COLO668 (cell line): ENCODE measurements around the gene VPS11.
"Not testable (repeated sequence)": the region's sequence is repeated elsewhere in the genome, so short reads cannot be mapped to it uniquely, and the experiment has no call there.

ENCODE experiments used
- DNase-seq: peaks from one replicate; lab custom pipeline; 2025; ENCODE audit not compliant: unreplicated experiment; lab: John Stamatoyannopoulos, UW

VPS11 gene

GRCh38 chr11:119101759-119102423 is 34.3 kb downstream of the VPS11 start, which contains the start of gene DPAGT1:
Gene DPAGT1 (minus strand): TSS chr11:119101853. CDS start chr11:119101655, 198 bp downstream.
- DNase-seq: peak; percentile 88

DNA sequence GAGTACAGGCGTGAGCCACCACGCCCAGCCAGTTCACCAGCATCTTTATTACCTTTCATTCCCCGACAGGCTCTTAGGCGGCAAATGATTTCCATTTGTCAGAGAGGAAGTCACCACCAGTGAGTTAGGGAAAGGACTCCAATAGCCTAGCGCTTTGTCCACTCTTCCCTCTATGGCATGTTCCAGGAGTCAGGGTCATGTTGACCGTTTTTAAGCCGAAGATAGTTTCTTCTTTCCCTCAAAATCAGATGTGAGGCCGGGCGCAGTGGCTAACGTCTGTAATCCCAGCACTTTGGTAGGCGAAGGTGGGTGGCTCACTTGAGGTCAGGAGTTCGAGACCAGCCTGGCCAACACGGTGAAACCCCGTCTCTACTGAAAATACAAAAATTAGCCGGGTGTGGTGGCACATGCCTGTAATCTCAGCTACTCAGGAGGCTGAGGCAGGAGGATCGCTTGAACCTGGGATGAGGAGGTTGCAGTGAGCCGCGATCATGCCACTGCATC is 35.6 kb downstream of the VPS11 start:
- not testable (repeated sequence) for DNase-seq

DNA sequence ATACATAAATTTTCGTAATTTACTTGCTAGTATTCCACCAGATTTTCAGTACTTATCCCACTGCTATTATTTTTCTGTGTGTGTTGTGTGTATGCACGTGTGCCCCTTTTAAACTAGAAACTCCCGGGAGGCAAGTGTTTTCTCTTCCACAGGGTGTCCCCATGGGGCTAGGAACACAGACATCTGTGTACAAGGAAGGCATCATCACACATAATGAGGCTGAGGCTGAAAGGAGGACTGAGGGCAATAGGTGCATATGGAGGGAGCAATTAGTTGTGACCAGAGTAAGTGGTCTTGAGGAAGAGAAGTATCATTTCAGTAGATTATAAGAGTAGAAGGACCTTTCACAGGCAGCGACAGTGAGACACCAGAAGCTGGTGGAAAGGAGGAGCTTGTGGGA is 36.2 kb downstream of the VPS11 start:
- no peak for DNase-seq

GRCh38 chr11:119106564-119107537 is 39.2 kb downstream of the VPS11 start, which contains the start of gene C2CD2L:
Gene C2CD2L (plus strand): TSS chr11:119107344. CDS start chr11:119107742, 398 bp downstream.
- peak; percentile 93 for DNase-seq

DNA sequence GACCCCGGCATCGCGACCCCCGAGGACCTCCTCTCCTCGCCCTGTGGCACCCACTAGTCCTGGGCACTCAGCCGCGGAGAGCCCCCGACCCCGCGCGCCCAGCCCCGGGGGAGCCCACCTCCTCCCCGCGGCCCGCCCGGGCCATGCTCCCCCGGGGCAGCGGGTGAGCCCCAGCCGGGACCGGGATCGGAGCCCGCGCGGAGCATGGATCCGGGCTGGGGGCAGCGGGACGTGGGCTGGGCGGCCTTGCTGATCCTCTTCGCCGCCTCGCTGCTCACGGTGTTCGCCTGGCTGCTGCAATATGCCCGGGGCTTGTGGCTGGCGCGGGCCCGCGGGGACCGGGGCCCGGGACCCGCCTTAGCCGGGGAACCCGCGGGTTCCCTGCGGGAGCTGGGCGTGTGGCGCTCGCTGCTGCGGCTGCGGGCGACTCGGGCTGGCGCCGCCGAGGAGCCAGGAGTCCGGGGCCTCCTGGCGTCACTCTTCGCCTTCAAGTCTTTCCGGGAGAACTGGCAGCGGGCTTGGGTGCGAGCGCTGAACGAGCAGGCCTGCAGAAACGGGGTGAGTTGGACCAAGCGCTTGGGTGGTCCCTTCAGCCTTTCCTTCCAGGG is 40.0 kb downstream of the VPS11 start:
- DNase-seq: peak; percentile 35

GRCh38 chr11:119108146-119108856 is 40.7 kb downstream of the VPS11 start:
- peak; percentile 82 for DNase-seq

- DNase-seq: peak; percentile 21
Observed at GRCh38 chr11:119108857-119109221, 41.2 kb downstream of the VPS11 start.

DNA sequence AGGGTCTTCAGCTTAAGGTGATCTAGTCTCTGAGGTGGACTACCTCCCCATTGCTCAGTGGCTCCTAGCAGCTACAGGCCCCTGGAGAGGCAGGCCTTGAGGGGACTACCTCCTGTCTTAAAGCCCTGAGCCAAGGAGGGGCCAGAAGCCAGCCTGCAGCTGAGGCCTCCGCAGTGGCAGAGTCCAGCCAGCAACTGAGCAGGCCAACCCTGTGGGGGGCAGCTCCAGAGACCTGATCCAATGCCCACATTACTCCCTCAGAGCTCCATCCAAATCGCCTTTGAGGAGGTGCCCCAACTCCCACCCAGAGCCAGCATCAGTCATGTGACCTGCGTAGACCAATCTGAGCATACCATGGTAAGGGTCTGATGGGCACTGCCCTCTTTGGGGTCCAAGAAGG is 42.2 kb downstream of the VPS11 start:
- no peak for DNase-seq

DNA sequence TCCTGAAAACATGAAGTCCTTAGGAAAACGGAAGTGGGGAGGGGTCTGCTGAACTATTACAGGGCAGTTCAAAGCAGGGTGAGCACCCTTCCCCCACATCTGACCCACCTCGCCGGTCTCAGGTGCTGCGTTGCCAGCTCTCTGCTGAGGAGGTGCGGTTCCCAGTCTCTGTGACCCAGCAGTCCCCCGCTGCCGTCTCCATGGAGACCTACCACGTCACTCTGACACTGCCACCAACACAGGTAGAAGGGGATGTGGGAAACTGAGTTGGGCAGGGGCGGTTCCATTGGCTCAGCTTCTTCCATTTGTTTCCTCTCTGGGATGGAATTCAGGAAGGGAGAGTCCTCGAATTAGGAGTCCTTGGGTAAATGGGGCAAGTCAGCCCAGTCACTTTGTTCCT is 42.8 kb downstream of the VPS11 start:
- no peak for DNase-seq

DNA sequence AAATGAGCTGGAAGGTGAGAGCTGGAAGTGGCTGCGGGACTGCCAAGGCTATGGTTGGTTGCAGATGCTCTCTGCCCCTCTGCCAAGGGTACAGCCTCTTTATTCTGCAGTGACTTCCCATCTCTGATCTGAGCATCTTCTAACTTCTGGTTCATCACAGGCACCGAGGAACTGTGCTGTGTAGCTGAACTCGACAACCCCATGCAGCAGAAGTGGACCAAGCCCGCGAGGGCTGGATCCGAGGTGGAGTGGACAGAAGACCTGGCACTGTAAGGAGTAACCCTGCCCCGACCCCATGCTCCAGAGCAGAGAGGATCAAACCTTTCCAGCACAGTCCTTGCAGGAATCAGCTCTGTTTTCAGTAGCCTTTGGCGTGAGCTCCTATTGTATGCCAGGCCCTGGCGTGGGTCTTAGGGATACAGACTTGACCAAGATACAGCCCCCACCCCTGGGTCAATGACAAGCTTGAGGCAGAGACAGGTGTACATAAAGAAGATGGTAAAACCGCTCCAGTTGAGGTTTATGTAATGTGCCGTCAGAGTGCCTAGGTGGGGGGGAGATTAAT is 43.8 kb downstream of the VPS11 start:
- DNase-seq: no peak

DNA sequence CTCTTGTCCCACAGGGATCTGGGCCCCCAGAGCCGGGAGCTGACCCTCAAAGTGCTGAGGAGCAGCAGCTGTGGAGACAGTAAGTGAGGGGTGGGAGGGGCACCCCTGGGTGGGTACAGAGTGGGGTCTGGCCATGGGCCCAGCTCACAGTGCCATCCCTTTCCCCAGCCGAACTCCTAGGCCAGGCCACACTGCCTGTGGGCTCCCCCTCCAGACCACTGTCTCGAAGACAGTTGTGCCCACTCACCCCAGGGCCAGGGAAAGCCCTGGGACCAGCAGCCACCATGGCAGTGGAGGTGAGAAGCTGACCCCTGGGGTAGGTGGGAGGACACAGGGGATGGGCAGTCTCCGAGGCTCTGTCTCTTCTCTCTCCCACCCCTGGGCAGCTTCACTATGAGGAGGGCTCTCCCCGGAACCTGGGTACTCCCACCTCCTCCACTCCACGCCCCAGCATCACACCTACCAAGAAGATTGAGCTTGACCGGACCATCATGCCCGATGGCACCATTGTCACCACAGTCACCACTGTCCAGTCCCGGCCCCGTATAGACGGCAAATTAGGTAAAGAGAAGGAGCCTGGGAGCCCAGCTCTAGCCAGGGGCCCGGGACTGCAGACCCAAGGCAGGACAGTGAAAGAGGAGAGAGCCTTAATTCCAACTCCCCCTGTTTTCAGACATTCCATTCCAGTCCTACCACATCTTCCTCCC is 44.8 kb downstream of the VPS11 start:
- no peak for DNase-seq

- no peak for DNase-seq
Observed at GRCh38 chr11:119113716-119114115, 46.1 kb downstream of the VPS11 start.

DNA sequence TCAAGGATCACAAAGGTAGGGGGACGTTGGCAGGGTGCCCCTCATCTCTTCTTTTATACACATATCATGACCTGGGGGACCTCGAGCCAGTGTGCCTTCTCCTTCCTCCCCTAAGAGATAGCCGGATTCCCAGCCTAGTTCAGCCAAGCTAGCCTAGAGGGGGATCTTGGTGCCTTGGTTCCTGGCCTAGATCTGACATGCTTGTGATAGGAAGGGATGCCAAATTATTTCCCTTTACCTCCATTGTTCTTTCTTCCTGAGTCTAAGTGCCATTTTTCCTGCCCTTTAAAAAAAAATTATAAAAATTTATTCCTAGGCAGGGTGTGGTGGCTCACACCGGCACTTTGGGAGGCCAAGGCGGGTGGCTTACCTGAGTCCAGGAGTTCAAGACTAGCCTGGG is 46.7 kb downstream of the VPS11 start:
- DNase-seq: no peak

DNA sequence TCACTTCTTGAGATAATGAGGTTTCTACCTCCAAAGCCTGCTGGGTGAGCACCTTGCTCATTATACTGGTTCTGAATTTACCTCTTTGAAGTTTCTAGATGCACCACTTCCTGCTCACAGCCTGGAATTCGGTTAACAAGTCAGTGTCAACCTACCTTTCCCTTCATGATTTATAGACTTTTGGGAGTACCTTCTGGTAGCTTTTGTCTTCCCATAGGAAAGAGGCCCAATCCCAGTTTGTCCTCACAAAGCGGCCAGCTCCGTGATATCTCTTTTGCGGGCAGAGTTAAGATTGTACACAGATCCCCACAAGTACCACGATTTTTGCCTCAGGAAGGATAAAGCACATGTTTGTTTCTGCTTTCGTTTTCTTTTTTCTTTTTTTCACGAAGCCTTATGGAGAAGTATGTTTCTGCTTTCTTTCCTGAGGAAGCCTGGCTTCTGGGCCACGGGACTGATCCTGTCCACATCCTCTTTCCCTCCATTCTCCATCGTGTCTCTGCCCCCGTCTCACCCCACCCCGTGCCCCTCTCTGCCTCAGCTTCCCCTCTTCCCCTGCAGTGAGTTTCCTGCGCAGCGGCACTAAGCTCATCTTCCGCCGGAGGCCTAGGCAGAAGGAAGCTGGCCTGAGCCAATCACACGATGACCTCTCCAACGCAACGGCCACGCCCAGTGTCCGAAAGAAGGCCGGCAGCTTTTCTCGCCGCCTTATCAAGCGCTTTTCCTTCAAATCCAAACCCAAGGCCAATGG is 48.0 kb downstream of the VPS11 start:
- no peak for DNase-seq

- no peak for DNase-seq
Observed at GRCh38 chr11:119116235-119116594, 48.6 kb downstream of the VPS11 start.

- no peak for DNase-seq
Observed at GRCh38 chr11:119116601-119117000, 49.0 kb downstream of the VPS11 start.

DNA sequence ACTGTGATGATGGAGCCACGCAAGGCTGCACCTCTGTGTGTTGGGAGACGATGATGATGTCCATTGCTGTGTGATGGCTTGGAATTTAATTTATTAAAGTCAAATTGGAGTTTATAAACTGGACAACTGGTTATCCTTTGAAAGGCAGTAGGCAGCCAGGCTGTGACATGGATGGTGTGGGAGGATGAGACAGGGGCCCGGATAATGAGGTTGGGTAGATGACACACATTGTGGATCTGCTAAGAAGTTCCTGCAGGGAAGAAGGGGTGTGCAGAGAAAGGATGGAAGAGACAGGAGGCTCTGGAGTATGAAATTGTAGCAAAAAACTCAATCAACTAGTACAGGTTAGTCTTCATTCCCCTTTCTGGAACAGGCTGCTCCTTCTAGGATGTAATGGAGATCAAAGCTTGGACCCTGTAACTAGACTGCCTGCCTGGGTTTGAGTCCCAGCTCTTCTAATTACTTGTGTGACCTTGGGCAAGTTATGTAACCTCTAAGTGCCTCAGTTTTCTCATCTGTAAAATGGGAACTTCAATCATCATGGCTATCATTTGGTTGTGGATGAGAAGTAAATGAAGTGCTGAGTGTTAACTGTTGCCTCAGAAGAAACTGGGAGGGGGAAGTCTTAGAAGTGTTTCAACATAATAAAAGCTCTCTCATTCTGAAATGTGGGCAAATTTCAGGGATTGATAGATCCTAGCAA is 49.5 kb downstream of the VPS11 start:
- DNase-seq: no peak

DNA sequence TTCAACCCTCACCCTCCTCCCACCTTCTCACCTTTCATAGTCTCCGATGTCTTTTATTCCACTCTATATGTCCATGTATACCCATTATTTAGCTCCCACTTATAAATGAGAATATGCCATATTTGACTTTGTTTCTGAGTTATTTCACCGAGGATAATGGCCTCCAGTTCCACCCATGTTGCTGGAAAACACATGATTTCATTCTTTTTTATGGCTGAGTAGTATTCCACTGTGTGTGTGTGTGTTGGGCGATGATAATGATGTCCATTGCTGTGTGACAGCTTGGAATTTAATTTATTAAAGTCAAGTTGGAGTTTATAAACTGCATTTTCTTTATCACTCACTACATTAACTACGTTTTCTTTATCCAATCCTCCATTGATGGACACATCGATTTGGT is 50.6 kb downstream of the VPS11 start:
- no peak for DNase-seq

GRCh38 chr11:119118946-119119345 is 51.3 kb downstream of the VPS11 start:
- DNase-seq: no peak
